ENCODE results near the gene NOC4L.
A peak's percentile ranks its signal among the peaks of the same experiment; 100 is the strongest.
"Not testable (repeated sequence)": the region's sequence is repeated elsewhere in the genome, so short reads cannot be mapped to it uniquely, and the experiment has no call there.

NOC4L gene

DNA sequence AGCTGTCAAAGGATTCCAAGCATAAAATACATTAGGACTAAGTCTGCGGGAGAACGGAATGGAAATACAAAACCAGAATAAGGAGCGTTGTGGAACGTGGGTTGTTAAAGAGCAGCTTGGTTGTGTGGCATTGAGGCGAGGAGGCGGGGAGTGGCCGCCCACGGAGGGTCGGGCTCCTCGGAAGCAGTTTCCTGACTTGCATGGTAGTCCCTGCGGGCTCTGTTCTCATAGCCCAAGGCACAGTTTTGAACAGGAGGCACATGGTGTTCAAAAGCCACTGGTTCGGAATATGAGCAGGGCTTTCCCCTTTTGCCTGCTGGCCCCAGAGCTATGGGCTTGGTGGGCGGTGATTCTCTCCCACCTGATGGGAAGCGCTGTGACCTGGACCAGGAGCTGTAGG lies 12.3 kb upstream of the NOC4L start:
- no peak overlapping the region for H3K4me3 Mint-ChIP-seq
- H3K27ac Mint-ChIP-seq, result no peak overlapping the region
- no peaks in the 10 kb centered on the region for H3K27me3 Mint-ChIP-seq
- no peaks in the 10 kb centered on the region for H3K9me3 Mint-ChIP-seq
- no peaks in the 10 kb centered on the region for H3K4me1 Mint-ChIP-seq (ENCODE audit: low read depth)
- H3K36me3 Mint-ChIP-seq (ENCODE audit: low read depth), result peaks cover 25% of the 10 kb centered on the region
- intact Hi-C loops (cut with micrococcal nuclease), result no loop called here

DNA sequence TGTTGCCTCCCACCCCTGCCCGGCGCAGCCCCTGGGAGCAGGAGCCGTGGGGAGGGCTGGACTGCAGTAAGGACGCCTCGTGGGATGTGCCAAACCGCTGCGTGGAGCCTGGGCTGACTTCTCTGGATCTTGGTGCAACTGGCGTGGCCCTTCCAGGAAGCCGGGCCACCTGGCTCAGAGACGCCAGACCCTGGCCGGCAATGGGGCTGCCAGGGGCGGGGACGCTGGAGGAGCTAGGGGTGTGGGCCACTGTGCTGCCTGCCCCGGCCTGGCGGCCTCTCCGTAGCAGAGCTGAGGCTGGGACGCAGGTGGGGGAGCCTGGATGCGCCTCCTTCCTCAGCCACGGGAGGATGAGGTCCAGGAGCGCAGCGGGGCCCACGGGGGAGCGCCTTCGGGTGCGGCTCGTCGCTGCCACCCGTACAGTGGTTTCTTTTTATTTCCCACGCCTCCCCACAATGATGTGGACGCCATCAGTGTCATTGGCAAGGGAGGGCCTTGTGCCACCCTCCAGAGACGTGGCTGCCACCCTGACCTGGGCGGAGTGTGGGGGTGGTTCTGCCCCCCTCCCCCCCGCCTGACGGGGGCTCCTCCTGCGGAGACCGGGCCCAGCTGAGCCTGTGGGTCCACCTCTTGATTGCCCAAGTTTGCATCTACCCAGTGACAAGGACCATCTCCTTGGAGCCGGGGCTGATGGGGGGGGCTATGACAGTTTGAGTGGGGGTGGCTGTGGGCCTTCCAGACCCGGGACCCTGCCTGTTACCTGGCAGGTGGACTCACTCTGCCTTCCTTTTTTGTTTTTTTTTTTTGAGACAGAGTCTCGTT lies 11.4 kb upstream of the NOC4L start:
- intact Hi-C loops (cut with micrococcal nuclease), result no loop called here
- Mint-ChIP-seq H3K4me1 (ENCODE audit: low read depth) (no peaks in the 10 kb centered on the region), H3K27me3 (no peaks in the 10 kb centered on the region), H3K27ac (no peak overlapping the region), H3K36me3 (ENCODE audit: low read depth) (peaks cover 19% of the 10 kb centered on the region), H3K4me3 (no peak overlapping the region), H3K9me3 (no peaks in the 10 kb centered on the region)

DNA sequence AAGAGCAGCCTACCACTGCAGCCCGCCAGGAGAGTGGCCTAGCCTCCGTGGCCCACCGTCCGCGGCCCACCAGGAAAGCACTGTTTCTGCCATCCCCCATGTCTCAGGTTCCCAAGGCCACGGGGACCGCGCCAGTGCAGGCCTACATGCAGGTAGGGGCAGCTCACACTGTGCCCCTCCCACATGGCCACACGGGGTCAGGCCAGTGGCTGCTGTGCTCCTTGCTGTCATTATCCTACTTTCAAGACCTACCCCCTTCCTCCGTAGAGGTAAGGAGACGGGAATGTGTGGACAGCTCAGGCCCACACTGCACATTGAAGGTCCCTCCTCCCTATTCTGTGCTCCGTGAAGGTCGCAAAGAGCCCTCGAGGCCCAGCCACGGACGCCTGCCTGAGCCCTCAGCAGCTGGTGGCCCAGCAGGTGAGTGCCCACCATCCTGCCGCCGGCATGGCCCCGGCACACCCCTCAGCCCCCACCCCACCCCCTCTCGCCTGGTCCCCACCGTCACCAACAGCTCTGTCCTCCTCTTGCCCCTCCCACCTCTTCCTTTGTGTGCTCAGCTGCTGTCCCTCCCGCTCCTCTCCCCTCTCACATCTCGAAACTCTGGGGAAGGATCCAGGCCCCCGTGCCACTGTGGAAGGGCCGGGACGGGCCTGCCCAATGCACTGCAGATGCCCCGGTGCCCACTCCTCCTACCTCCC lies 10.2 kb upstream of the NOC4L start:
- intact Hi-C loops (cut with micrococcal nuclease), result no loop called here
- no peaks in the 10 kb centered on the region for H3K27me3 Mint-ChIP-seq
- H3K36me3 Mint-ChIP-seq (ENCODE audit: low read depth), result peaks cover 19% of the 10 kb centered on the region
- no peak overlapping the region for H3K27ac Mint-ChIP-seq
- no peak overlapping the region for H3K4me3 Mint-ChIP-seq
- H3K9me3 Mint-ChIP-seq, result no peaks in the 10 kb centered on the region
- no peaks in the 10 kb centered on the region for H3K4me1 Mint-ChIP-seq (ENCODE audit: low read depth)

DNA sequence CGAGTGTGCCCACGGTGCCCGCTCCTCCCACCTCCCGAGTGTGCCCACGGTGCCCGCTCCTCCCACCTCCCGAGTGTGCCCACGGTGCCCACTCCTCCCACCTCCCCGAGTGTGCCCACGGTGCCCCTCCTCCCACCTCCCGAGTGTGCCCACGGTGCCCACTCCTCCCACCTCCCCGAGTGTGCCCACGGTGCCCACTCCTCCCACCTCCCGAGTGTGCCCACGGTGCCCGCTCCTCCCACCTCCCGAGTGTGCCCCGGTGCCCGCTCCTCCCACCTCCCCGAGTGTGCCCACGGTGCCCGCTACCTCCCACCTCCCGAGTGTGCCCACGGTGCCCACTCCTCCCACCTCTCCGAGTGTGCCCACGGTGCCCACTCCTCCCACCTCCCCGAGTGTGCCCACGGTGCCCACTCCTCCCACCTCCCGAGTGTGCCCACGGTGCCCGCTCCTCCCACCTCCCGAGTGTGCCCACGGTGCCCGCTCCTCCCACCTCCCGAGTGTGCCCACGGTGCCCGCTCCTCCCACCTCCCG lies 9.5 kb upstream of the NOC4L start:
- peaks cover 22% of the 10 kb centered on the region for H3K36me3 Mint-ChIP-seq (ENCODE audit: low read depth)
- intact Hi-C loops (cut with micrococcal nuclease); H3K27ac Mint-ChIP-seq; H3K9me3 Mint-ChIP-seq; H3K4me3 Mint-ChIP-seq; H3K27me3 Mint-ChIP-seq; H3K4me1 Mint-ChIP-seq (ENCODE audit: low read depth): not testable (repeated sequence)

DNA sequence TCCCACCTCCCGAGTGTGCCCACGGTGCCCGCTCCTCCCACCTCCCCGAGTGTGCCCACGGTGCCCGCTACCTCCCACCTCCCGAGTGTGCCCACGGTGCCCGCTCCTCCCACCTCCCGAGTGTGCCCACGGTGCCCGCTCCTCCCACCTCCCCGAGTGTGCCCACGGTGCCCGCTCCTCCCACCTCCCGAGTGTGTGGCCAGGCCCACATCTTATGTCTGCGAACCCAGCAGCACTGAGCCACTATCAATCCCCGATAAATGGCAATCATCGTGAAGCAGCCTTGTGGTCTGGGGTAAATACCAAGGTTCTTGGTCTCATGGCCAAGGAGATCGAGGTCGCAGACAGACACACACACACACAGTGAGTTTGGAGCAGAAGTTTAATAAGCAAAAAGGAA lies 8.0 kb upstream of the NOC4L start:
- H3K4me3 Mint-ChIP-seq; H3K27ac Mint-ChIP-seq; H3K4me1 Mint-ChIP-seq (ENCODE audit: low read depth); H3K27me3 Mint-ChIP-seq; intact Hi-C loops (cut with micrococcal nuclease); H3K9me3 Mint-ChIP-seq: not testable (repeated sequence)
- peaks cover 37% of the 10 kb centered on the region for H3K36me3 Mint-ChIP-seq (ENCODE audit: low read depth)

DNA sequence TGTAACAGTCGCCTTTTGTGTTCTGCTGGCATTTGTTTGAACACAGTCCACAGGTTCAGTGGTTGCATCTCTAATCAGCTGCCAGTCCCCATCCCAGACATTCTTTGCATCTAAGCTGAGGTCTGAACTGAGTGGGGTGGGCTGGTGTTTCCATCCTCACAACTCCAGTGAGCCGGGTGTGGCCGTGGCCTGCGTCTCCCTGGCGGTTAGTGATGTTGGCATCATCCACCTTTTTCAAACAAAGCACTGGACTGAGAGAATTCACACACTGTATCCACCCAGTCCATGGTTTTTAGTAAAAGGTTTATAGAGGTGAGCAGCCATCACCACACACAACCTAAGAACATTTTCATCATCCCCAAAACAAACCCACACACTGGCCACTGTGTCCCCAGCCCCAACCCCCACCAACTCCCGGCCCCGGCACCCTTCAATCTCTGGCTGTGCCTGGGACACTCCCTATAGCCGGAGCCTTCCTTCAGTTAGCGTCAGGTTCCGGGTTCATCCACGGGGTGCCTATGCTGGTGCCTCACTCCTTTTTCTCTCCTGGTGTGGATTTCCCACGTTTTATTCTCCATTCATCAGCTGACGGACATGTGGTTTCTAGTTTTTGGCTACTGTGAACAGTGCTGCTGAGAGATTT lies 6.7 kb upstream of the NOC4L start:
- Mint-ChIP-seq H3K4me1 (ENCODE audit: low read depth) (peaks cover 7% of the 10 kb centered on the region), H3K27ac (no peak overlapping the region), H3K4me3 (no peak overlapping the region), H3K9me3 (no peaks in the 10 kb centered on the region), H3K36me3 (ENCODE audit: low read depth) (peaks cover 51% of the 10 kb centered on the region), H3K27me3 (no peaks in the 10 kb centered on the region)
- intact Hi-C loops (cut with micrococcal nuclease), result no loop called here

DNA sequence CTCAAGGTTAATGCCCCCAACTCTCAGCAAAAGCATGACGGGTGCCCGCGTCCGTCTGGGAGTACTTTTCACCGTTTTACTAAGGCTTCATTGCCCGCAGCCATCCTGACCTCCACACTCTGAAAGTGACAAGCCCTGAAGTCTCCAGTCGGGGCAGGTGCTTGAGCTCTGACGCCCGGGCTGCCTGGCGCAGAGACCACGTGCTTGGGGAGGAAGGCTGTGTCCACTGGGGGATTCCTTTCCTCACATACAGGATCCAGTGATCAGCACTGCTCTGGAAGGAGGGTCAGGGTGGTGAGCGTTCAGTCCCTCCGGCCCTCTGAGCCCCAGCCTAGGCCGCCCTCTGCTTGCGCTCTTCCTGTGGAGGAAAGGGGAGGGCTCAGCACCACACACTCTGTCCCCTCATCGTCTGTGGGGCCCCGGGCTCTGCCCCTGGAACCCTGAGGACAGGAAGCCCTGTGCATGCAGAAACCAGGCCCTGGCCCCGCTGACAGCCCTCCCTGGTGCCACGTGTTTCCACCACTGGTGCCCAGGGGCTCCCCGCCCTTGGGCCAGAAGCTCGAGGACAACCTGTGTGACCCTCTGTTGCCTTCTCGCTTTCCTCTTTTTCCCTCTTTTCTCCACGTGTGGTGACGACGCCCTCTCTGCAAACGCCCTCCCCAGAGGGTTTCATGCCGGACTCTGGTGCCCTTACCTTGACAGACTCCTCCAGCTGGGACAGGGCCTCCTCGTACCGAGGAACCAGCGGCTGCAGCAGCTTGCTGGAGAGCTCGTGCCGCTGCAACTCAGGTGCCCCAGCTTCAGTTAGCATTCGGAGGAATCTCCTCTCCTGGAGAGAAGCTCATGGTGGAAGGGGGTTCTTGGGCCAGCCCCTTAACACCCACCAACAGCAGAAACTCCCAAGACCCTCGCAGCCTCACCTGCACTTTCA lies 5.1 kb upstream of the NOC4L start:
- intact Hi-C loops (cut with micrococcal nuclease), result no loop called here
- no peak overlapping the region for H3K4me3 Mint-ChIP-seq
- peaks cover 15% of the 10 kb centered on the region for H3K4me1 Mint-ChIP-seq (ENCODE audit: low read depth)
- H3K27ac Mint-ChIP-seq, result no peak overlapping the region
- H3K27me3 Mint-ChIP-seq, result no peaks in the 10 kb centered on the region
- peaks cover 55% of the 10 kb centered on the region for H3K36me3 Mint-ChIP-seq (ENCODE audit: low read depth)
- H3K9me3 Mint-ChIP-seq, result no peaks in the 10 kb centered on the region

DNA sequence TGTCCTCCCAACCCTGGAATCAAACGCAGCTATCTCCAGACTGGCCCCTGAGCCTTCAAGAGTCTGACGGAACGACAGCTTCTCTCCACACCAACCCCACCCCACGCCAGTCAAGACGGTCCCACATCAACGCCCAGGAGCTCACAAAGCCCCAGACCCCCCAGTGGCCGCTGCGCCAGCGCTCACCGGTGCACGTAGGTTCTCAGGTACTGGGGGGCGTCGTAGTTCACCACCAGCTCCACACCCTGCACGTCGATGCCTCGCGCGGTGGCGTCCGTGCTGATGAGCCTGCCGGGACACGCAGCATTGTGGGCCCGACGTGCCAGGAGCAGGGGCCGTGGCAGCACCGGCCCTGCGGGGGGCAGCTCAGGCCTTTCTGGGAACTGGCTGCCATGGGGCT lies 4.3 kb upstream of the NOC4L start:
- H3K4me3 Mint-ChIP-seq, result no peak overlapping the region
- H3K4me1 Mint-ChIP-seq (ENCODE audit: low read depth), result peaks cover 18% of the 10 kb centered on the region
- no peak overlapping the region for H3K27ac Mint-ChIP-seq
- intact Hi-C loops (cut with micrococcal nuclease), result no loop called here
- peaks cover 62% of the 10 kb centered on the region for H3K36me3 Mint-ChIP-seq (ENCODE audit: low read depth)
- H3K27me3 Mint-ChIP-seq, result no peaks in the 10 kb centered on the region
- no peaks in the 10 kb centered on the region for H3K9me3 Mint-ChIP-seq

DNA sequence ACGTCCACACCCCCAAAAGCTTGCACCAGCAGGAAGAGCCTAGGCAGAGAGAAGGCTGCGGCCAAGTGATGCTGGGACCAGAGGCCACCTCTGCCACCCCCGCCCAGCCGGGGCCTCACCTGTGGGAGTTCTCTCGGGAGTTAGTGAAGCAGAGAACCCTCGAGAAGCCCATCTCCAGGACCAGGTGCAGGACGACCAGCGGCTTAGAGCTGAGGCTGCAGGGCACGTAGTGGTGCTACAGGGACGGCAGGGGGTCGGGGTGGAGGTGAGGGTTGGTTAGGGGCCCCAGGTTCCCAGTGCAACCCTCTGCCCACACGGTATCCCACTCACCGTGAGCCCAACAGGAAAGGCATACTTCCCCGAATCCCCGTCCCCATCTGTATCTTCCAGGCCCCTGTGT lies 3.8 kb upstream of the NOC4L start:
- intact Hi-C loops (cut with micrococcal nuclease), result no loop called here
- peaks cover 68% of the 10 kb centered on the region for H3K36me3 Mint-ChIP-seq (ENCODE audit: low read depth)
- H3K9me3 Mint-ChIP-seq, result no peaks in the 10 kb centered on the region
- no peak overlapping the region for H3K4me3 Mint-ChIP-seq
- no peaks in the 10 kb centered on the region for H3K27me3 Mint-ChIP-seq
- H3K27ac Mint-ChIP-seq, result no peak overlapping the region
- H3K4me1 Mint-ChIP-seq (ENCODE audit: low read depth), result peaks cover 24% of the 10 kb centered on the region

DNA sequence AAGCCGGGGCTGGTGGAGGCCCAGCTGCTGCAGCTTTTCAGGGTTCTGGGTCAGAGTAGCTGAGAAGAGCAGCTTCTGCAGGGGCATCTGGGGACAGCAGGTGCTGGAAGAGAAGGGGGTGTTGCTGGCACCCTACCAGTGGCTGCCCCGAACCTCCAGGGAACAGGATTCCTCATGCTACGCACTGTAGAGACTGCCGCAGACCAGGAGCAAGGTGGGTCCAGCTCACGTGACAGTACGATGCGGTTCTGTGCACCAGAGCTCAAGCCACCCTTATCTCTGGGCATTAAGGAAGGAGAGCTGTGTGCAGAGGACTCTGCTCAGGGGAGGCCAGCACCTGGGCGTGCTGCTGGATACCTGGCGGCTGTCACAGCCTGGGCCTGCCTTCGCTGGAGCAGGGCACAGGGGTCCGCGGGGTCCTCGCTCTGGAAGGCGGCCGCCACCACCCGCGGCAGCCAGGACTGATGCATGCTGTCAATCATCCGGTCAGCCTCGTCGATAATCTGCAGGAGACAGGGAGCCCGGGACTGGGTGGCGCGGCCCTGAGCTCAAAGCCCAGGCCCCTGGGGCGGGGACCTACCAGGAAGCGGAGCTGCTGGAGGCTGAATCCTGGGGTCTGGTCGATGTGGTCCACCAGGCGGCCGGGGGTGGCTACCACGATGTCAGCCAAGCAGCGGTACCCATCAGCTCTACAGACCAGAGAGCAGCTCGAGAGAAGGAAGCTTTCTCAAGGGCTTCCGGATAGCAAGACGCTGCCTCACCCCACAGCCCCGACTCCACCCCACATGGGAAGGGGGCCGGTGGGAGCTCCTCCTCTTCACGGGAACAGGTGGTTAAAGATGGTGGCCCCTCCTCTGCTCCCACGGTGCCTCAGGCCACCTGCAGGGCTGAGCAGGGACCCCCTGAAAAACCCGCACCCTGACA lies 3.1 kb upstream of the NOC4L start:
- Mint-ChIP-seq H3K4me1 (ENCODE audit: low read depth) (peaks cover 31% of the 10 kb centered on the region), H3K27ac (no peak overlapping the region), H3K27me3 (no peaks in the 10 kb centered on the region), H3K9me3 (no peaks in the 10 kb centered on the region), H3K36me3 (ENCODE audit: low read depth) (peaks cover 71% of the 10 kb centered on the region), H3K4me3 (no peak overlapping the region)
- intact Hi-C loops (cut with micrococcal nuclease), result no loop called here

DNA sequence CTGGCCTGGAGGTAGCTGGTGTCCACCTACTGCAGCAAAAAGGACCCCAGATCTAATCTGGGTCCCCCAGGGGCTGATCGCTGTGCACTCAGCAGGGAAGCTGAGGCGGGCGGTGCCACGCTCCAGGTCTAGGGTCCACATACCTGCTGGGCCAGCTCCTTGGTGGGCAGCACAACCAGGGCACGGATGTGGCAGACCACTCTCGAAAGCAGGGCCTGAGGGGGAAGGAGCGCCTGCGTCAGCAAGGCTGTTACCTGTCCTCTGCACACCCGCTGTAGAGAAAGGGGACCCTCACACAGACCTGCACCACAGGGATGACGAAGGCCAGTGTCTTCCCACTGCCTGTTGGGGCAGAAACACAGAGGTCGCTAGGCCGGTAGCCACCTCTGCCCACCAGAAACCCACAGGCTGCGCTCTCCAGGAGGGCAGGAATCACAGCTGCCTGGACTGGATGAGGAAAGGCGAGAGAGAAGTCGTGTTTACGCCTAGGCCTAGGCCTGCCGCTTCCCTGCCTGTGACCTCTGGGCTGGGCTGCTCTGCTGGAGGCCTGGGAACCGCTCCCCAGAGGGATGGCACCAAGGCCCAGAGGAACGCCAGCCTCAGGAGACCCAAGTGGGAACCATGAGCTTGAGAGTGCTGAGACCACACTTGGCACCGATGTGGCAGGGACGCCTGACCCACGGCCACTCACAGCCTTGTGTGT lies 2.1 kb upstream of the NOC4L start:
- Mint-ChIP-seq H3K4me3 (peak overlapping the region; percentile 26), H3K27ac (no peak overlapping the region), H3K36me3 (ENCODE audit: low read depth) (peaks cover 80% of the 10 kb centered on the region), H3K9me3 (no peaks in the 10 kb centered on the region), H3K27me3 (no peaks in the 10 kb centered on the region), H3K4me1 (ENCODE audit: low read depth) (peaks cover 33% of the 10 kb centered on the region)
- intact Hi-C loops (cut with micrococcal nuclease), result no loop called here

DNA sequence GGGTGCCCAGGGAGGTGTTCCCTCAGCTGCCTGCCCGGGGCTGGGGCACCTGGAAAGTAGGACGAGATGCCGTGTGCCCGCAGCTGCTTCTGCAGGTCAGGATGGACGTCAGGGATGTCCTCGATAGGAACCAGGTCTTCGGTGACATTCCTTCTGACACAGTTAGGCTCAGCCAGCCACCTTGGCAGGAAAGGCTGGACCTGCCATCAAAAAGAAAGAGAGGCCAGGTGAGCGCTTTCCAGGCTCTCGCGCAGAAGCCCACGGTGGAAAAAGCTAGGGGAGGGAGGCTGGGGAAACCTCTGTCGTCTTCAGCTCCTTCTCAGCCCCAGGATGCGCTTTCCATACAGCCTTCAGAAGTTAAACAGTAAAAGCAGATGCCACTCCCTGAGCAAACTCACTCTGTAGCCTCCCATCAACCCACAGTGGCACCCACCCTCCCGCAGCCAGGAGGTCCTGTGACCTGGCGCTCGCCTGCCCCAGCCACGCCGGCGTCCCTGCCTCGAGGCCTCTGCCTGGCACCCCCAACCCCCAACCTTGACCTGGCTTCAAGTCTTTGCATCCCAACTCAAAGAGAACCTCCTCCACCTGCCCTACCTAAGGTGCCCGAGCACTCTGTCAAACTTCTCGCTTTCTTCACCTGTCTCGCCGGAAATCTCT lies 1.4 kb upstream of the NOC4L start:
- intact Hi-C loops (cut with micrococcal nuclease), result no loop called here

More for the DNA sequence above, 1.4 kb upstream of the NOC4L start:
- no peaks in the 10 kb centered on the region for H3K9me3 Mint-ChIP-seq
- H3K27me3 Mint-ChIP-seq, result no peaks in the 10 kb centered on the region
- peaks cover 84% of the 10 kb centered on the region for H3K36me3 Mint-ChIP-seq (ENCODE audit: low read depth)
- peaks cover 33% of the 10 kb centered on the region for H3K4me1 Mint-ChIP-seq (ENCODE audit: low read depth)
- H3K27ac Mint-ChIP-seq, result peak overlapping the region; percentile 42
- H3K4me3 Mint-ChIP-seq, result peak overlapping the region; percentile 81

Data from dendritic cell treated with granulocyte-macrophage colony-stimulating factor and Interleukin-4, amounts not matched to agents 40 ng/mL and 50 ng/mL, for 4 days (primary cell).